ENCODE data around the gene SMIM24.
"Not testable (repeated sequence)": the region's sequence is repeated elsewhere in the genome, so short reads cannot be mapped to it uniquely, and the experiment has no call there.

SMIM24 gene

DNA sequence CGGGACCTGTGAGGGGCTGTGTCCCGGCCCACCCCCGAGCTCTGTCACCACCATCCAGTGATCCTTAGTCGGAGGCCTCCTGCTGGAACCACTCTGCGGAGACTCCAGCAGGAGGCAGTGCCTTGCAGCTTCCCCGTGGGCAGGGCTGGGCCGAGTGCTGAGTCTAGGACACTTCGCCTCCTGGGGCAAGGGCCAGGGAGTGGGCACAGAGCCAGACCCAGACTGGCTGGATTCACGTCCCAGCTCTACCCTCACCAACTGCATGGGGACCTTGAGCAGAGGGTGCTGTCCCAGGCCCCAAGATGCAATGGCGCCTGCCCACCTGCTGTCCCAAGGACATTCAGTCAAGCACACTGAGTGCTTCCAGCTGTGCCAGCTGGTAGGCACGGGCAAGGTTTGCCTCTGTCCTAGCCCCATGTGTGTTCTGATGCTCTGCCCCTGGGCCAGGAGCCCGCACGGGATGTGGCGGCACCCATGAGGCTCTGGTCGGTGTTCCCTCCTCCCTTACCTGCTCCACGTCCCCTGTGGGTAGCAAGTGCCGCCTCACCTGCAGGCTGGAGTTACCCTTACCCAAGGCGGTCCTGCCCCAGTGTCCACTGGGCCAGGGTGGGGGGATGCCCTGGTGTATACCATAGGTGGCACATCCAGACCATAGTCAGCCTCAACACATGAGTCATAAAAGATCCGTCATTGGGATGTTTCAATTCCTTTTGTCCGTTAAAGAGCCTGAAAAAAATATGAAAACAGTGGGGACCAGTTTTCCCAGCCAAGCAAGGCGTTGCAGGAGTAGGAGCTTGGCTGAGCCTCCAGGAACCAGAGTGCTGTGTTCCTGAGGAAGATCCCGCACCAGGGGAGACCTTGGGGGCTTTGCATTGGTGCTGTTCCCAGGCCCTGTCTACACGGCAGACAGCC is 33.2 kb upstream of the SMIM24 start:
- ATAC-seq: no peak

DNA sequence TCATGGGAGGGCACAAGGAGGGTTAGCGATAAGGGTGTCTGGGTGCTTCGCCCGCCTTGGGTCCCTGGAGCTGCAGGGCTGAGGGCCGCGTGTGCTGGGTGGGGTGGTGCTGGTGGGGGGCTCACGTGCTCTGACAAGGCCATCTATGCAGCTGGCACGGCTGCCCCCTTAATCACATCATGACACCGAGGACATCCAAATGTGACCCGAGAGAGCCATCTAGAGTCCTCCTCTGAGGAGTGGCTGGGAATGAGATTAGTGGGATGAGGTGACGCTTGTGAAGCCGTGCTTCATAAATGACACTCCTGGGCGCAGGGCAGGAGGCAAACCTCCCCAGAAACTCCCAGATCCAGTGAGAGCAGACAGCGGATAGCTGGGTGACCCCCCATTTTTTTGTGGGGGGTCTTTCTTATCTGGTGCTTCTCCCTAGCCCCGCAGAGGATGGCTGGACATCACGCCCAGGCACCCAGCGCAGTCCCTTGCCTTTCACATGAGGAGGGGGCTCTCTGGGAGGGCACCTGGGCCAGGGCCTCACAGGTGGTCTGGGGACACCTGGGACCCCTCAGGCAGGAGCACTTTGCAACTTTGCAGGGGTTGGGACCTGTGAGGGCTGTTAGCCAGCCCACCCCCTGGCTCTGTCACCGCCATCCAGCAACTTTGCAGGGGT is 32.4 kb upstream of the SMIM24 start:
- no peak for ATAC-seq

GRCh38 chr19:3511506-3512251 is 31.4 kb upstream of the SMIM24 start:
- no peak for ATAC-seq

- ATAC-seq: no peak
Observed at GRCh38 chr19:3510727-3511126, 30.4 kb upstream of the SMIM24 start.

DNA sequence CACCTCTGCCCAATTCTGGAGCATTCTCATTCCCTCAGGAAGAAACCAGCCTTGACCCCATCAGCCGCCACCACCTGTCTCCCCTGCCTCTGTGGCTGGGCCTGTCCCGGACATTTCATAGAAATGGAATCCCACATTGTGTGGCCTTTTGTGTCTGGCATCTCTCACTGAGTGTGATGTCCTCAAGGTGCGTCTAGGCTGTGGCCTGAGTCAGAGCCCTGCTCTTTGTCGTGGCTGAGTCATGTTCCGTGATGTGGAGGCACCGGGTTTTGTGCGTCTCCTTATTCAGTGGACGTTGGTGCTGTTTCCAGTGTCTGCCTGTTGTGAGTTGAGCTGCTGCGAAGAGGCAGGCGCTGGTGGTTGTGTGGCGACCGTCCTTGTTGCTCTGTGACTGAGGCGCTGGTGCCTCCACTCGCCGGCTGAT is 29.3 kb upstream of the SMIM24 start:
- peak; percentile 21 to 27 for ATAC-seq

GRCh38 chr19:3508771-3509535 is 28.6 kb upstream of the SMIM24 start:
- ATAC-seq: no peak

DNA sequence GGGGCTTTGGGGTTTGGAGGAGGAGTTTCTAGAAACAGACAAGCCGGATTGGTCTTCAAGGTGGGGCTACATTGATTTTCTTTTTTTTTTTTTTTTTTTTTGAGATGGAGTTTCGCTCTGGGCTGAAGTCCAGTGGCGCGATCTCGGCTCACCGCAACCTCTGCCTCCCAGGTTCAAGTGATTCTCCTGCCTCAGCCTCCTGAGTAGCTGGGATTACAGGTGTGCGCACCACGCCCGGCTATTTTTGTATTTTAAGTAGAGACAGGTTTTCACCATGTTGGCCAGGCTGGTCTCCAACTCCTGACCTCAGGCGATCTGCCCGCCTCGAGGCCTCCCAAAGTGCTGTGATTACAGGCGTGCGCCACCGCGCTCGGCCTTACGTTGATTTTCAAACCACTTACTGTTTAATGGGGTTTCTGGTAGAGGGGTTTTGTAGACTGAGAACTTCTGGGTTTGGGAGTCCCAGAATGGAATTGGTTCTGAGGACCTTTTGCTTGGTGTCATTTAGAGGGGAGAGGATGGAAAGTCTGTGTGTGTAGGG is 27.9 kb upstream of the SMIM24 start:
- not testable (repeated sequence) for ATAC-seq

DNA sequence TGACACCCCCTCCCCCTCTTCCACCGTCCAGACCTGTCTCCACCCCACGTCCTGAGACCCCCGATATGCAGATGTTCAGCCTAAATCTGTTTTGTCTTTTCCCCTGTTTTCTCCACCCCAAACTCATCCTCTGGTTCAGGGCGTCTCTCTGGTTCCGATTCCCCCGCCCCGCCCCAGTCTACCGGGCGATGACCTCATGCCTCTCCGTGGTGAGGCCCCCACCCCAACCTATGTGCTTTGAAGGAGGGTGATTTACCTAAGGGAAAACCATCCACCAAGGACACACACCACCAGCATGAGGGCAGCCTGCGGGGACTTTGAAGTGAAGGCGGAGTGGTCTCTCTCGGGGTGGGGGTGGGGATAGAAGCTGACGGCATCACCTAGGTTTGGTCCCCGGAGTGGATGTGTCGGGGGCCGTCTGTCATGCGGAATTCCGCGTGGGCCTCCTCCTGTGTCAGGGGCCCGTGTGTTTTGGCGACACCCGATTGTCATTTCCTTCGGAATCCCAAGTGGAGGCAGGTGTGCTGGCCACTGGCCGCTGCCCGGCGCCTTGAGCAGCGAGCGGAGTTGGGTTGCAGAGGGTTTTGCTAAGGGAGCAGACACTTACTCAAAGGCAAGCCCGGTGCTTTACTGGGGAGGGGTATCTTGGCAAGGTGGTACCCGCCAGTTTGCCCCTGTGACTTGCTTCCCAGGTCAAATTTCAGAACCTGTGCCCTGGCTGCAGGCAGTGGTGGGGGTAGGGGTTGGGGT is 27.2 kb upstream of the SMIM24 start:
- no peak for ATAC-seq

- ATAC-seq: no peak
Observed at GRCh38 chr19:3506384-3507340, 26.3 kb upstream of the SMIM24 start.

GRCh38 chr19:3505598-3506383 is 25.5 kb upstream of the SMIM24 start, which contains the start of gene FZR1:
FZR1 (plus strand) TSS chr19:3506311; CDS start chr19:3522990, 16,679 bp downstream.
- ATAC-seq: peak; percentile 88 to 94

GRCh38 chr19:3504735-3505134 is 24.4 kb upstream of the SMIM24 start:
- ATAC-seq: no peak

- no peak for ATAC-seq
Observed at GRCh38 chr19:3503036-3503572, 22.8 kb upstream of the SMIM24 start.

GRCh38 chr19:3501780-3502179 is 21.5 kb upstream of the SMIM24 start:
- no peak for ATAC-seq

DNA sequence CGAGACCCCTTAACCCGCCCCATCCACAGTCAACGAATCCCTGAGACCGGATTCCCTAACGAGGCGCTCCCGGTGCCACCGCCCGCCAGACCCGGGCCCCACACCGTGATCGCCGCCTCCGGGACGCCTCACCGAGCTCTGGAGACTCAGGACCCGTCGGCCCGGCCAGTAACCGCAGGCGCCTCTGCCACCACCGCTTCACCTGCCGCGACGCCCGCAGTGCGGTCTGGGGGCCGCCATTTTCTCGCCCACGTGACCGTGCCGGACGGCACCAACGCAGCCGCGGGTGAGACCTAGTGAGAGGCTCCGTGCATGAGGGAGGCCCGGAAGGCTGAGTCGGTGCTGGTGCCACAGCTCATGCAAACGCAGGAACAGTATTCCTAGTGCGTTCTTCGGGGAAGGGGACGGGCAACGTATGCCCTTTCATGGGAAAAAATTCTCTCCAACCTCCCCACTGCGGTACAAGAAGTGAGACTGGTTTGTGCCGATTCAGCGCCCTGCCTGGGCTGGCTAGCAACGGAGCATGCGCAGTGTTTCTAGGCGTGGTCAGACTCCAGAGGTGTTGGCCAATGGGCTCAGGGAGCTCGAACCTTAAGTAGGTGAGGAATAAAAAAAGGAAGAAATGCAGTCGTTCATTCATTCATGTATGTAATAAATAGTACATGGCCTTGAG is 20.2 kb upstream of the SMIM24 start, which contains the start of gene DOHH:
Gene DOHH (minus strand): TSS at position 246 of the 673 bp plus-strand sequence. CDS start 3,860 bp downstream, outside the sequence.
- peak; percentile 90 to 92 for ATAC-seq

GRCh38 chr19:3499738-3500428 is 19.6 kb upstream of the SMIM24 start:
- ATAC-seq: no peak

- ATAC-seq: no peak
Observed at GRCh38 chr19:3497757-3498520, 17.6 kb upstream of the SMIM24 start.

Data from activated CD4-positive, CD25-positive, alpha-beta regulatory T cell treated with anti-CD3 and anti-CD28 coated beads, Interleukin-2, amount 50 U/mL, for 24 hours (primary cell).